MM.1S (cell line): ENCODE data around the gene SMIM14.

ENCODE experiments used
- EZH2phosphoT487 ChIP-seq: fragments of 300-600 bp; sonication (generic); IDR thresholded peaks from 2 replicates; pipeline ENCODE4 v1.6.1; 2018; ENCODE audit warnings: antibody characterized with exemption, low read length
- TF ChIP-seq, protein P1 (sequence below): fragments of 300-600 bp; sonication (generic); IDR thresholded peaks from 2 replicates; pipeline ENCODE4 v1.5.1; 2016; ENCODE audit warnings: antibody characterized with exemption, low read length, mixed read lengths

DNA sequence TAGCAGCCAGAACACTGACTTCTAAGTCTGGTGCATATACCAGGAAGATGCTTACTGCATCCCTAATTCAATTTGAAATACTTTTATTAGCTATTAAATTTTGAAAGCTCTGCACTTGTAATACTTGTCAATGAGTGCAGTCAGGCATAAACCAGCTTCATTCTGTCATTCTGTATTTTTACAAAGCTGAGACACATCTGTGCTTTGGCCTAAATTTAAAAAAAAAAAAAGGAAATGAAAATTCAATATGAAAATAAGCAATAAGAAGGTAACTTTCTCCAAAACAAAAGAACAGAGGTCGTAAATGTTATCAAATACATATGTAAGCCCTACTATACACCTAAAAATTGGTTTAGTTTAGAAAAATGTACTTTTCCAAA is 7.0 kb downstream of the SMIM14 start:
- TF ChIP-seq, protein P1, sequence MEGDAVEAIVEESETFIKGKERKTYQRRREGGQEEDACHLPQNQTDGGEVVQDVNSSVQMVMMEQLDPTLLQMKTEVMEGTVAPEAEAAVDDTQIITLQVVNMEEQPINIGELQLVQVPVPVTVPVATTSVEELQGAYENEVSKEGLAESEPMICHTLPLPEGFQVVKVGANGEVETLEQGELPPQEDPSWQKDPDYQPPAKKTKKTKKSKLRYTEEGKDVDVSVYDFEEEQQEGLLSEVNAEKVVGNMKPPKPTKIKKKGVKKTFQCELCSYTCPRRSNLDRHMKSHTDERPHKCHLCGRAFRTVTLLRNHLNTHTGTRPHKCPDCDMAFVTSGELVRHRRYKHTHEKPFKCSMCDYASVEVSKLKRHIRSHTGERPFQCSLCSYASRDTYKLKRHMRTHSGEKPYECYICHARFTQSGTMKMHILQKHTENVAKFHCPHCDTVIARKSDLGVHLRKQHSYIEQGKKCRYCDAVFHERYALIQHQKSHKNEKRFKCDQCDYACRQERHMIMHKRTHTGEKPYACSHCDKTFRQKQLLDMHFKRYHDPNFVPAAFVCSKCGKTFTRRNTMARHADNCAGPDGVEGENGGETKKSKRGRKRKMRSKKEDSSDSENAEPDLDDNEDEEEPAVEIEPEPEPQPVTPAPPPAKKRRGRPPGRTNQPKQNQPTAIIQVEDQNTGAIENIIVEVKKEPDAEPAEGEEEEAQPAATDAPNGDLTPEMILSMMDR, result no peak
- TF ChIP-seq EZH2phosphoT487, result no peak
